Tibial artery (tissue), 4 donors: ENCODE results near the gene TNNT1.

Experiments
- DNase-seq, 2 donors: peaks; one replicate each; pipeline ENCODE4 v3.0.0-alpha.2; 2019
- H3K27ac ChIP-seq, 2 donors: fragments of 200-600 bp; sonication (generic) in 1 of 2; 1 replicate in 1 of 2; 2 replicates in 1 of 2; pipeline ENCODE4 v1.5.1; 2018 to 2019; ENCODE audit warnings: mild to moderate bottlenecking in 1 of 2
- H3K27me3 ChIP-seq, 2 donors: fragments of 200-600 bp; sonication (generic) in 1 of 2; one replicate each; pipeline versions ENCODE4 v1.5.1 to v1.6.0; 2016 to 2019
- H3K36me3 ChIP-seq, 3 donors: fragments of 200-600 bp; sonication (generic) in 2 of 3; one replicate each; pipeline ENCODE4 v1.5.1; 2016 to 2019; ENCODE audit warnings: mild to moderate bottlenecking in 2 of 3
- H3K4me1 ChIP-seq, 4 donors: fragments of 200-600 bp; sonication (generic) in 2 of 4; 1 replicate in 3 of 4; 2 replicates in 1 of 4; pipeline ENCODE4 v1.5.1; 2016 to 2019
- H3K4me3 ChIP-seq, 2 donors: fragments of 200-600 bp; sonication (generic) in 1 of 2; 1 replicate in 1 of 2; 2 replicates in 1 of 2; pipeline ENCODE4 v1.5.1; 2018 to 2019; ENCODE audit warnings: mild to moderate bottlenecking in 2 of 2
- H3K9me3 ChIP-seq, 3 donors: fragments of 200-600 bp; sonication (generic) in 1 of 3; one replicate each; pipeline ENCODE4 v1.5.1; 2016 to 2019
- CTCF ChIP-seq, 2 experiments: fragments of 200-600 bp in 1 of 2; fragments of 450-650 bp in 1 of 2; IDR thresholded peaks; one replicate each; pipeline ENCODE4 v1.5.1; 2017 to 2019; ENCODE audit warnings: antibody characterized with exemption in 2 of 2, mild to moderate bottlenecking in 1 of 2, moderate library complexity in 1 of 2
- intact Hi-C: fragments of 100-400 bp; cut with DNase I; formaldehyde crosslinking; loops from one replicate; pipeline ENCODE4 v1.15.0; 2023; ENCODE audit warnings: low total_unique reads

TNNT1 gene

GRCh38 chr19:55178781-55179599 is 30.0 kb upstream of the TNNT1 start:
- Histone ChIP-seq H3K4me3 (peak overlapping the region; percentile 24 to 26), H3K36me3 (no peaks in the 10 kb centered on the region), H3K4me1 (peaks cover 0 to 19% (median 16%) of the 10 kb centered on the region in 4 donors), H3K27ac (no peak overlapping the region), H3K27me3 (peaks cover 7 to 97% of the 10 kb centered on the region in 2 donors), H3K9me3 (no peaks in the 10 kb centered on the region)
- DNase-seq: no peak
- intact Hi-C loops: no loop called here
- TF ChIP-seq CTCF (IDR thresholded peaks at IDR 0.05): no peak

GRCh38 chr19:55176076-55176475 is 27.1 kb upstream of the TNNT1 start:
- Histone ChIP-seq H3K9me3 (no peaks in the 10 kb centered on the region), H3K27me3 (peaks cover 9 to 98% of the 10 kb centered on the region in 2 donors), H3K4me1 (peaks cover 0 to 30% (median 23%) of the 10 kb centered on the region in 4 donors), H3K27ac (no peak overlapping the region), H3K36me3 (no peaks in the 10 kb centered on the region), H3K4me3 (no peak overlapping the region)
- no peak for TF ChIP-seq CTCF (IDR thresholded peaks at IDR 0.05)
- no peak for DNase-seq
- intact Hi-C loops: no loop called here

GRCh38 chr19:55175117-55175867 is 26.3 kb upstream of the TNNT1 start:
- H3K4me3 ChIP-seq: no peak overlapping the region
- intact Hi-C loops: no loop called here
- H3K9me3 ChIP-seq: no peaks in the 10 kb centered on the region
- TF ChIP-seq CTCF (IDR thresholded peaks at IDR 0.05): no peak
- peaks cover 0 to 30% (median 23%) of the 10 kb centered on the region in 4 donors for H3K4me1 ChIP-seq
- H3K27me3 ChIP-seq: peaks cover 9 to 93% of the 10 kb centered on the region in 2 donors
- DNase-seq: no peak
- H3K27ac ChIP-seq: no peak overlapping the region
- H3K36me3 ChIP-seq: no peaks in the 10 kb centered on the region

- Histone ChIP-seq H3K9me3 (no peaks in the 10 kb centered on the region), H3K4me3 (no peak overlapping the region), H3K36me3 (no peaks in the 10 kb centered on the region), H3K27me3 (peaks cover 9 to 93% of the 10 kb centered on the region in 2 donors), H3K27ac (no peak overlapping the region), H3K4me1 (peaks cover 0 to 24% (median 18%) of the 10 kb centered on the region in 4 donors)
- DNase-seq: no peak
- intact Hi-C loops: no loop called here
- TF ChIP-seq CTCF (IDR thresholded peaks at IDR 0.05): no peak
Observed at GRCh38 chr19:55174425-55175116, 25.6 kb upstream of the TNNT1 start.

GRCh38 chr19:55173714-55174409 is 24.9 kb upstream of the TNNT1 start:
- no peak for TF ChIP-seq CTCF (IDR thresholded peaks at IDR 0.05)
- no peaks in the 10 kb centered on the region for H3K36me3 ChIP-seq
- peak in 1 of 2 donors; percentile 27 for DNase-seq
- H3K27me3 ChIP-seq: peaks cover 3 to 93% of the 10 kb centered on the region in 2 donors
- intact Hi-C loops: no loop called here
- no peaks in the 10 kb centered on the region for H3K9me3 ChIP-seq
- peak overlapping the region; percentile 13 to 31 for H3K4me3 ChIP-seq
- no peak overlapping the region for H3K27ac ChIP-seq
- peaks cover 0 to 16% (median 11%) of the 10 kb centered on the region in 4 donors for H3K4me1 ChIP-seq
